Fibroblast of villous mesenchyme (primary cell): ENCODE data around the gene FRMD4A. TPM values are rescaled to one million over a fixed set of nuclear protein-coding genes. Genes with fewer than 3 reads are reported as not detected.

ENCODE experiments used
- DNase-seq: peaks from one replicate; pipeline ENCODE4 v3.0.0-alpha.2; 2010; ENCODE audit warnings: low read depth
- H3K4me3 ChIP-seq: 2 replicates; pipeline ENCODE4 v1.5.1; 2011; ENCODE audit warnings: low read depth, mild to moderate bottlenecking, low read length
- total RNA-seq: library from RNA; depleted of rRNA; stranded (reverse); fragments of >200 nt; gene quantifications from 2 replicates; pipeline ENCODE4 v1.2.3, GENCODE V29; 2012
- TF ChIP-seq, protein P1 (sequence below): IDR thresholded peaks from 2 replicates; pipeline ENCODE4 v1.5.1; 2012; ENCODE audit warnings: low read depth, mild to moderate bottlenecking, low read length; ENCODE audit not compliant: insufficient read depth

Gene FRMD4A
- total RNA-seq, 1 donor, result 40.2 TPM

DNA sequence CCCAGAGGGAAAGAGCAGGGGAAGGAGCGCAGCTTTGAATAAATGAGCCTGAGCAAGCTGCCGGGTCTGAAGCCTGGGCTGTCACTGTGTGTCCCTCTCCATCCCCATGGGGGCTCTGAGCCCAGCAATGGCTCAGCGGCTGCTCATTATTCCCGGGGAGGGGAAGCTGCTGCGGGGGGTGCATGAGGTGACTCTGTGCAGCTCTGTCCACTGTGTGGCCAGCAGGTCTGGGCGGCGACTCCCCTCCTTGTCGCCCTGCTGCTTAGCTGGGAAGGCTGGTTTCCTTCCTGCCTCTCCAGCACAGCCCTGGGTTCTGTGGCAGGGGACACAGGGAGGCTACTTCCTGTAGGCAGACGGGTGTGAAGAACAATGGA, 509.8 kb downstream of the FRMD4A start:
- DNase-seq, result no peak
- no peak overlapping the region for H3K4me3 ChIP-seq
- TF ChIP-seq, protein P1, sequence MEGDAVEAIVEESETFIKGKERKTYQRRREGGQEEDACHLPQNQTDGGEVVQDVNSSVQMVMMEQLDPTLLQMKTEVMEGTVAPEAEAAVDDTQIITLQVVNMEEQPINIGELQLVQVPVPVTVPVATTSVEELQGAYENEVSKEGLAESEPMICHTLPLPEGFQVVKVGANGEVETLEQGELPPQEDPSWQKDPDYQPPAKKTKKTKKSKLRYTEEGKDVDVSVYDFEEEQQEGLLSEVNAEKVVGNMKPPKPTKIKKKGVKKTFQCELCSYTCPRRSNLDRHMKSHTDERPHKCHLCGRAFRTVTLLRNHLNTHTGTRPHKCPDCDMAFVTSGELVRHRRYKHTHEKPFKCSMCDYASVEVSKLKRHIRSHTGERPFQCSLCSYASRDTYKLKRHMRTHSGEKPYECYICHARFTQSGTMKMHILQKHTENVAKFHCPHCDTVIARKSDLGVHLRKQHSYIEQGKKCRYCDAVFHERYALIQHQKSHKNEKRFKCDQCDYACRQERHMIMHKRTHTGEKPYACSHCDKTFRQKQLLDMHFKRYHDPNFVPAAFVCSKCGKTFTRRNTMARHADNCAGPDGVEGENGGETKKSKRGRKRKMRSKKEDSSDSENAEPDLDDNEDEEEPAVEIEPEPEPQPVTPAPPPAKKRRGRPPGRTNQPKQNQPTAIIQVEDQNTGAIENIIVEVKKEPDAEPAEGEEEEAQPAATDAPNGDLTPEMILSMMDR, result no peak

DNA sequence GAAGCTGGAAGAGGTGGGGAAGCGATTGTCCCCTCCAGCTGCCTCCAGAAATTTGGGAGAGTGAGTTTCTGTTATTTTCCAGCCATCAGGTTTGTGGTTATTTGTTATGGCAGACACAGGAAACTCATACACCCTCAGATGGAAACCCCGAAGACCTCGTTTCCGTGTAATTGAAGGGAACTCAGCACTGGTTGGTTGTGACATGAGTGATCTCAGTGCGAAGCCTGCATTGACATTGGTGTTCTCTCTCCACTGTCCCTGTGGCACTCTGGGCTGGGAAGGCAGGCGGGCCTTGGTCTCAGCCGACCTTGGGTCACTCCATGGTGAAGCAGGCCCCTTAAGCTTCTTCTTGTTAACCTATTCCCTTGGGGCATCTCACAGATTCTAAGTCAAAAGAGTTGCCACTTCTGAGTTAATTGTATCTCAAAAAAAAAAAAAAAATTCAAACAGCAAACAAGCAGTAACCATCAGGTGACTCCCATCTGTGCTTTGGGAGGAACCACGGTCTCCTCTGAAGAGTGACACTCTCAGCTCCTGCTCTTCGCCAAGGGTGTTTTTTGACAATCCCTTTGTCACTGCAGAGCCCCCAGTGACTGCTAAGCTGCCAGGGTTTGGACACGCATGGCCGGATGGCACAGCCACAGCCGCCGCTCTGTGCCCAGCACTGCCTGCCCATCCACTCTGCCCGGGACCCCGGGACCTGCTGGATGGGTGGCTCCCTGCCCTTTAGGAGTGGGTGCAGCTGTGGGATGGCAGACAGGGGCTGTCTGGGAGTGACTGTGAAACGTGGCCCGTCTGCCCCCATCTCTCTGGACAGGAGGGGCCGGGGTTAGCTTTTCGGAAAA, 510.4 kb downstream of the FRMD4A start:
- TF ChIP-seq, protein P1, result no peak
- no peak for DNase-seq
- no peak overlapping the region for H3K4me3 ChIP-seq

DNA sequence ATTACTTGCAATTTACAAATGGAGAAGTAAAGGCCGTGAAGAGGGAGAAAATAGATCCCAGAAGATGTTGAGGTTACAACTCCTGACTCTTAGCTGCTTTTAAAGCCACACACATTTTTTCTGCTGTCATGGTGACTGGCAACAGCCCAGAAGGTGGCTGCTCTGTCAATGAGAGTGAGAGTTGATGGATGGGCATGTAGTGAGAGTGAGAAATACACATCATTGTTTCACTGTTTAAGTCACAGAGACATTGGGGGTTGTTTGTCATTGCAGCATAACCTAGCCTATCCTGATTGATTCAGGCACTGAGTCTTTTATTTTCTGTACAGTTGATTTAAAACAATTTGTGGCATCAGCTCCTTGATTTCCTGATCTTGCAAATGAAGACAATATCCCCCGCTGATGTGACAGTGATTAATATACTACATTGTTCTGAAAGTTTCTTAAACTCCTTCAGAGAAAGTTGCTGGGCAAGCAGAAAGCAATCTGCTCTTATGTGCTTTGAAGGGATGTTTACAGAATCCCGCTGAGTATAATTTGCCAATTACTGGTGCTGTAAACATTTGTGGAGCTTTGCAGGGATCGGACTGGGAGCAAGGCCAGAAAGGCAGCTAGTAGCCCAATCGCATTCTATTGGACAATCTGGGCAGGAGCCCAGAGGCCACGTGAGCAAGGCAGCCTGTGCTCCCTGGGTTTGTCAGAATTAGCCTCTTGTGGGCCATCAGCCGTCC, 514.4 kb downstream of the FRMD4A start:
- TF ChIP-seq, protein P1, result no peak
- peak; percentile 90 for DNase-seq
- H3K4me3 ChIP-seq, result no peak overlapping the region

DNA sequence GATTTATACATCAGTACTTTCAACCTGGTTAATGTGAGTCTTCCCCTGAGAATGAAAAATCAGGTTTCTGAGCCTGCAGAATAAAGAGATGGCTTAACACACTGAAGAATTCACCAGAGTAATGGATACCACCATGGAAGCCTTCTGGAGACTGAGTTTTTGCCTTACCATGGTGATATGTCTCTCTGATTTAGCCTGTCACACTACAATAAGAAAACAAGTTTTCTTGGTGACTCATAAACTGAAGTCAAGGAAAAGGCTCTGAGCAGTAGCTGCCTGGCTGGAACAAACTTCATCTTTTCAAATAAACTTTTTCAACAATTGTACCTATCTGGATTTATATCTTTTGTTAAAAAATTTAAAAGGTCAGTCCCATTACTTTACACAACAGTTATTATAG, 515.0 kb downstream of the FRMD4A start:
- no peak overlapping the region for H3K4me3 ChIP-seq
- DNase-seq, result peak; percentile 23
- TF ChIP-seq, protein P1, result no peak

DNA sequence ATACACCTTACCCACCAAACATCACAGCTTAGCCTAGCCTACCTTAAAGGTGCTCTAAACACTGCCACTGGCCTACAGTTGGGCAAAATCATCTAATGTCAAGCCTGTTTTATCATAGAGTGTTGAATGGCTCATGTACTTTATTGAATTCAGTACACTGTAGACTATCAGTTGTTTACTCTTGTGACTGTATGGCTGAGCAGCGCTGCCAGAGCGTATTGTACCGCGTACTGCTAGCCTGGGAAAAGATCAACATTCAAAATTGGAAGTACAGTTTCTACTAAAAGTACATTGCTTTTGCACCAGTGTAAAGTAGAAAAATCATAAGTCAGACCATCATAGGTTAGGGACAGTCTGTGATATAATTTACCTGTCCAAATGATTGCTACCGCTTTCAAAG, 517.2 kb downstream of the FRMD4A start:
- no peak for DNase-seq
- H3K4me3 ChIP-seq, result no peak overlapping the region
- TF ChIP-seq, protein P1, result no peak

DNA sequence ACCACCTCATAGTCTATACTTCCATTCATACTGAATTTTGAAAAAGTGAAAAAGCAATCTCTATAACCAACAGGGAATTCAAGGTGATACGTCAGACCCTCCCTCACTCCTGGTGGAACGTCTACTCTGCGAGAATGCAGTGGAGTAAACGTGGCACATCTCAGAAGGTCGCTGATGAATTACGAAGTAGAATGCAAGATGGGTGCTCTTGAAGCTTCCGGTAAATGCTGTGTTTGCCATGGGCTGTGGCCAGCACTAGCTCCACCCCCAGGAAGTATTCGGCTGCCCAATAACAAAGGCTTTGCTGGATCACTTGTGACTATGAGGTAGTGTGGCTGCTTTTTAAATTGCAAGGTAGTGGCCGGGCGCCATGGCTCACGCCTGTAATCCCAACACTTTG, 517.9 kb downstream of the FRMD4A start:
- H3K4me3 ChIP-seq, result no peak overlapping the region
- no peak for DNase-seq
- TF ChIP-seq, protein P1, result no peak

DNA sequence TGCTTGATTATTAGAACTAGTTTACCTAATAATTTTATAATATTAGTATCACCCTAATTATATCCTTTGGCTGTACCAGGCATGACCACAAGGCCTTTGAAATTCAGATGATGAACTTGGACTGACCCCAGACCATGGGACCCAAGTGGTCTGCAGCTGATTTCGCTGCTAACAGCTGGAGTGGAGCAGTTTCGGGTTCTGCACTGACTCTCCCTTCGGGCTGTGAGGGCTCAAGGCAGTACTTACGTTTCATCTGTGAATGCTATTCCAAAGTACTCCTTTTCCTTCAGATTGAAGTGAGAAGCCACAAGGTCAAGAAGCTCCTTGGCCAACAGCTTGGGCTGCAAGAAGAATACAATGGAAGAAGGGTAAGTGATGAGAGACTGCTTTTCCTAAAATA, 520.2 kb downstream of the FRMD4A start:
- H3K4me3 ChIP-seq, result no peak overlapping the region
- no peak for DNase-seq
- TF ChIP-seq, protein P1, result no peak
